ENCODE data around the gene RELL2.

- TF ChIP-seq CTCF (IDR thresholded peaks at IDR 0.05; ENCODE audit: poor library complexity): no peak
- no peak for TF ChIP-seq EZH2 (IDR thresholded peaks at IDR 0.05; ENCODE audit: borderline replicate concordance)
Measured at GRCh38 chr5:141618030-141618803, 18.6 kb upstream of the RELL2 start.

All from hepatocyte (in vitro differentiated cells).